Panc1 (cell line): Measurements from ENCODE around the gene IFNG. TPM values are rescaled to one million over a fixed set of nuclear protein-coding genes. Genes with fewer than 3 reads are reported as not detected.

ENCODE experiments used
- ATAC-seq: fragments of 200-7000 bp; cut with Tn5 transposase; 2 replicates; pipeline ENCODE4 v1.9.1; 2020; ENCODE audit warnings: mild to moderate bottlenecking, moderate library complexity
- BruUV-seq: library from RNA; stranded (reverse); fragments of 400-500 nt; replicated peaks from 2 replicates; lab custom pipeline; 2021; lab: Mats Ljungman, UMichigan
- CTCF ChIA-PET: fragments of 300-600 bp; sonication (Branson Sonifier 250); formaldehyde crosslinking; loops from one replicate; lab custom pipeline; 2022; ENCODE audit warnings: antibody characterized with exemption; lab: Charles Lee
- POLR2A ChIA-PET: fragments of 300-600 bp; sonication (Branson Sonifier 250); formaldehyde crosslinking; loops from one replicate; lab custom pipeline; 2022; ENCODE audit warnings: antibody characterized with exemption; lab: Charles Lee
- DNase-seq: peaks from one replicate; pipeline ENCODE4 v3.0.0-alpha.2; 2010; ENCODE audit warnings: low read depth, low spot score
- H3K27ac ChIP-seq: 2 replicates; pipeline ENCODE4 v1.5.1; 2011; ENCODE audit warnings: mild to moderate bottlenecking, low read length, inconsistent platforms
- H3K27me3 ChIP-seq: fragments of 200-500 bp; sonication (Bioruptor generic); 2 replicates; pipeline ENCODE4 v1.6.0; 2014; ENCODE audit warnings: low read length, inconsistent platforms; ENCODE audit not compliant: control insufficient read depth, insufficient read depth
- H3K36me3 ChIP-seq: fragments of 200-500 bp; sonication (Bioruptor generic); 2 replicates; pipeline ENCODE4 v1.5.1; 2014; ENCODE audit warnings: inconsistent platforms, mild to moderate bottlenecking, low read length, moderate library complexity; ENCODE audit not compliant: control insufficient read depth, insufficient read depth
- H3K4me1 ChIP-seq: 2 replicates; pipeline ENCODE4 v1.5.1; 2011; ENCODE audit warnings: inconsistent platforms, mild to moderate bottlenecking, low read length, moderate library complexity; ENCODE audit not compliant: control insufficient read depth, insufficient read depth
- H3K4me3 ChIP-seq, 2 experiments: 2 replicates each; pipeline ENCODE4 v1.5.1; 2011 to 2012; ENCODE audit warnings: low read depth in 2 of 2, low read length in 2 of 2, mild to moderate bottlenecking in 2 of 2, inconsistent platforms in 1 of 2, moderate library complexity in 1 of 2
- H3K9me3 ChIP-seq: fragments of 200-500 bp; sonication (Bioruptor generic); 2 replicates; pipeline ENCODE4 v1.5.1; 2014; ENCODE audit warnings: low read depth, mild to moderate bottlenecking, inconsistent platforms, low read length, moderate library complexity; ENCODE audit not compliant: control insufficient read depth, insufficient read depth
- CTCF ChIP-seq: fragments of 450-650 bp; IDR thresholded peaks from 2 replicates; pipeline ENCODE4 v1.5.1; 2017; ENCODE audit warnings: mild to moderate bottlenecking
- POLR2AphosphoS5 ChIP-seq: IDR thresholded peaks from 2 replicates; pipeline ENCODE4 v1.6.1; 2012; ENCODE audit warnings: mild to moderate bottlenecking, low read depth, low read length, moderate library complexity
- REST ChIP-seq, 2 experiments: IDR thresholded peaks; 2 replicates each; pipeline ENCODE4 v1.6.1; 2011 to 2012; ENCODE audit warnings: low read depth in 2 of 2, control low read depth in 1 of 2, low read length in 1 of 2, mild to moderate bottlenecking in 1 of 2, moderate library complexity in 1 of 2; ENCODE audit not compliant: insufficient read depth in 1 of 2
- SIN3A ChIP-seq: IDR thresholded peaks from 2 replicates; pipeline ENCODE4 v1.6.1; 2012; ENCODE audit warnings: low read depth, mild to moderate bottlenecking, low read length, moderate library complexity, borderline replicate concordance; ENCODE audit not compliant: insufficient read depth
- TCF7L2 ChIP-seq: IDR thresholded peaks from 2 replicates; pipeline ENCODE4 v1.6.1; 2011; ENCODE audit warnings: mild to moderate bottlenecking, low read depth, low read length, inconsistent platforms
- in situ Hi-C: cut with HindIII; loops from 2 replicates; pipeline ENCODE4 v1.10.0; 2016; ENCODE audit warnings: low sequenced_read_pairs, low pct_unique_long_range_greater_than_20kb
- intact Hi-C: fragments of 100-400 bp; cut with micrococcal nuclease; formaldehyde crosslinking; loops from one replicate; pipeline ENCODE4 v1.10.0; 2022; ENCODE audit not compliant: unreplicated experiment
- total RNA-seq: library from RNA; stranded (reverse); gene quantifications from one replicate; pipeline ENCODE4 v1.2.1, GENCODE V29; 2021; ENCODE audit not compliant: unreplicated experiment

Gene IFNG
- total RNA-seq, 1 experiment from 2014 or later = 0.33 TPM

GRCh38 chr12:68140556-68140955, 19.0 kb downstream of the IFNG start:
- Histone ChIP-seq H3K4me3 (no peak overlapping the region), H3K4me1 (no peaks in the 10 kb centered on the region), H3K27ac (no peak overlapping the region), H3K9me3 (no peaks in the 10 kb centered on the region), H3K36me3 (no peaks in the 10 kb centered on the region), H3K27me3 (peaks cover 2% of the 10 kb centered on the region; the same call in 1 of the 2 replicates)
- no peak for DNase-seq
- ChIA-PET POLR2A (no interaction called here), CTCF (no interaction called here)
- intact Hi-C loops = no loop called here
- BruUV-seq = no TSS peak
- ATAC-seq = no peak
- no peak for TF ChIP-seq TCF7L2
- TF ChIP-seq SIN3A = no peak
- no peak for TF ChIP-seq CTCF
- no peak for TF ChIP-seq POLR2AphosphoS5
- no peak for TF ChIP-seq REST (IDR thresholded peaks at IDR 0.05; ENCODE audit: insufficient read depth in 1 of 2, low read depth in 2 of 2, low read length in 1 of 2)
- in situ Hi-C loops = no loop called here

GRCh38 chr12:68139941-68140340, 19.6 kb downstream of the IFNG start:
- Histone ChIP-seq H3K27ac (no peak overlapping the region), H3K4me3 (no peak overlapping the region), H3K36me3 (no peaks in the 10 kb centered on the region), H3K27me3 (peaks cover 2% of the 10 kb centered on the region; the same call in 1 of the 2 replicates), H3K4me1 (no peaks in the 10 kb centered on the region), H3K9me3 (no peaks in the 10 kb centered on the region)
- BruUV-seq = no TSS peak
- in situ Hi-C loops = no loop called here
- ATAC-seq = no peak
- POLR2A ChIA-PET = no interaction called here
- intact Hi-C loops = no loop called here
- DNase-seq = no peak
- TF ChIP-seq REST (IDR thresholded peaks at IDR 0.05; ENCODE audit: insufficient read depth in 1 of 2, low read depth in 2 of 2, low read length in 1 of 2) (no peak), SIN3A (no peak), CTCF (no peak), TCF7L2 (no peak), POLR2AphosphoS5 (no peak)
- CTCF ChIA-PET = no interaction called here
